H1 (cell line): Measurements from ENCODE around the gene SPATA6L. TPM values are rescaled to one million over a fixed set of nuclear protein-coding genes. Genes with fewer than 3 reads are reported as not detected.

ENCODE experiments used
- CTCF ChIA-PET: fragments of 300-600 bp; sonication (Branson Sonifier 250); formaldehyde crosslinking; loops from one replicate; lab custom pipeline; 2021; ENCODE audit not compliant: partially characterized antibody; lab: Charles Lee
- POLR2A ChIA-PET: fragments of 300-600 bp; sonication (Branson Sonifier 250); formaldehyde crosslinking; loops from one replicate; lab custom pipeline; 2021; ENCODE audit warnings: inconsistent platforms; ENCODE audit not compliant: partially characterized antibody; lab: Charles Lee
- DNase-seq, 2 experiments: peaks; one replicate each; pipeline versions ENCODE4 v3.0.0 to v3.0.0-alpha.2; 2010 to 2022; ENCODE audit warnings: low spot score in 2 of 2, low read depth in 1 of 2, mixed read lengths in 1 of 2
- FAIRE-seq: peaks from 2 replicates; lab custom pipeline; 2011; peaks lifted over from hg19 to GRCh38; lab: Jason Lieb, UNC
- H2AFZ ChIP-seq: 2 replicates; pipeline ENCODE4 v1.8.1; 2012; ENCODE audit warnings: low read length, inconsistent platforms
- H2AK5ac ChIP-seq: 2 replicates; pipeline ENCODE4 v1.6.1; 2013; ENCODE audit warnings: low read depth, low read length
- H2BK120ac ChIP-seq: replicated peaks from 2 replicates; pipeline ENCODE3; 2013; ENCODE audit warnings: low read depth, low read length, inconsistent platforms
- H2BK12ac ChIP-seq: 2 replicates; pipeline ENCODE4 v1.6.1; 2013; ENCODE audit warnings: low read depth, low read length
- H2BK15ac ChIP-seq: 2 replicates; pipeline ENCODE4 v1.6.1; 2013; ENCODE audit warnings: low read length
- H2BK20ac ChIP-seq: 2 replicates; pipeline ENCODE4 v1.6.1; 2013; ENCODE audit warnings: low read length
- H2BK5ac ChIP-seq: 2 replicates; pipeline ENCODE4 v1.6.1; 2013; ENCODE audit warnings: low read depth, low read length
- H3K14ac ChIP-seq: 2 replicates; pipeline ENCODE4 v1.6.1; 2013; ENCODE audit warnings: inconsistent platforms; ENCODE audit not compliant: insufficient read length
- H3K18ac ChIP-seq: 2 replicates; pipeline ENCODE4 v1.6.1; 2013; ENCODE audit warnings: low read length; ENCODE audit errors: extremely low read depth
- H3K23ac ChIP-seq: 2 replicates; pipeline ENCODE4 v1.6.1; 2013; ENCODE audit warnings: inconsistent platforms; ENCODE audit not compliant: insufficient read length
- H3K23me2 ChIP-seq: 2 replicates; pipeline ENCODE4 v1.6.1; 2013; ENCODE audit warnings: low read depth, low read length
- H3K27ac ChIP-seq: 2 replicates; pipeline ENCODE4 v1.6.1; 2011; ENCODE audit warnings: low read depth, low read length, inconsistent platforms
- H3K27me3 ChIP-seq, 4 experiments: replicated peaks in 1 of 4; 1 replicate in 1 of 4; 2 replicates in 3 of 4; pipeline versions ENCODE4 v1.6.1 to v1.8.1; 2011 to 2013; ENCODE audit warnings: low read length in 3 of 4, mild to moderate bottlenecking in 3 of 4, inconsistent platforms in 2 of 4, mixed read lengths in 2 of 4, moderate library complexity in 1 of 4; ENCODE audit not compliant: control insufficient read depth in 3 of 4, insufficient read depth in 3 of 4; ENCODE audit errors: extremely low read depth in 1 of 4
- H3K36me3 ChIP-seq, 4 experiments: 2 replicates each; pipeline versions ENCODE4 v1.6.1 to v1.8.1; 2011 to 2013; ENCODE audit warnings: mild to moderate bottlenecking in 4 of 4, low read length in 3 of 4, moderate library complexity in 2 of 4, control low read depth in 1 of 4, inconsistent platforms in 1 of 4; ENCODE audit not compliant: insufficient read depth in 4 of 4, control insufficient read depth in 2 of 4
- H3K4ac ChIP-seq: replicated peaks from 2 replicates; pipeline ENCODE3; 2013; ENCODE audit warnings: low read length, low read depth, mixed read lengths, inconsistent platforms; ENCODE audit not compliant: insufficient read length
- H3K4me1 ChIP-seq, 4 experiments: replicated peaks in 1 of 4; 1 replicate in 1 of 4; 2 replicates in 3 of 4; pipeline versions ENCODE4 v1.6.1 to v1.8.1; 2011 to 2013; ENCODE audit warnings: low read length in 3 of 4, inconsistent platforms in 2 of 4, mixed read lengths in 1 of 4; ENCODE audit not compliant: insufficient read depth in 4 of 4, control insufficient read depth in 3 of 4
- H3K4me2 ChIP-seq, 2 experiments: 2 replicates each; pipeline versions ENCODE4 v1.6.1 to v1.8.1; 2011 to 2013; ENCODE audit warnings: low read depth in 2 of 2, low read length in 2 of 2, control low read depth in 1 of 2, inconsistent platforms in 1 of 2, mild to moderate bottlenecking in 1 of 2; ENCODE audit not compliant: insufficient read depth in 1 of 2
- H3K4me3 ChIP-seq, 4 experiments: fragments of 200-600, 300-600 bp in 1 of 4; sonication (generic), shearing (Covaris generic), sonication (Bioruptor Twin) in 1 of 4; 2 replicates each; pipeline versions ENCODE4 v1.5.1 to v1.8.1; 2011 to 2016; ENCODE audit warnings: low read length in 4 of 4, low read depth in 3 of 4, control low read depth in 2 of 4, inconsistent platforms in 2 of 4, mild to moderate bottlenecking in 2 of 4, mixed read lengths in 1 of 4, moderate library complexity in 1 of 4; ENCODE audit not compliant: insufficient read depth in 2 of 4; ENCODE audit errors: extremely low read depth in 1 of 4
- H3K56ac ChIP-seq: replicated peaks from 2 replicates; pipeline ENCODE3; 2013; ENCODE audit warnings: low read depth, mild to moderate bottlenecking, mixed read lengths, low read length, inconsistent platforms; ENCODE audit not compliant: insufficient read length
- H3K79me1 ChIP-seq: 2 replicates; pipeline ENCODE4 v1.6.1; 2013; ENCODE audit warnings: low read depth, low read length, control low read depth
- H3K79me2 ChIP-seq, 2 experiments: 2 replicates each; pipeline versions ENCODE4 v1.6.1 to v1.8.1; 2012 to 2013; ENCODE audit warnings: low read length in 2 of 2, mild to moderate bottlenecking in 2 of 2, inconsistent platforms in 1 of 2; ENCODE audit not compliant: insufficient read depth in 2 of 2, control insufficient read depth in 1 of 2
- H3K9ac ChIP-seq, 4 experiments: replicated peaks in 1 of 4; 1 replicate in 1 of 4; 2 replicates in 3 of 4; pipeline versions ENCODE4 v1.6.1 to v1.8.1; 2011 to 2013; ENCODE audit warnings: low read depth in 3 of 4, low read length in 3 of 4, control low read depth in 2 of 4, mild to moderate bottlenecking in 2 of 4, moderate library complexity in 2 of 4, inconsistent platforms in 1 of 4; ENCODE audit errors: extremely low read depth in 1 of 4
- H3K9me3 ChIP-seq, 2 experiments: 2 replicates each; pipeline versions ENCODE4 v1.6.1 to v1.8.1; 2012 to 2013; ENCODE audit warnings: mild to moderate bottlenecking in 2 of 2, moderate library complexity in 2 of 2, control low read depth in 1 of 2, inconsistent platforms in 1 of 2, low read depth in 1 of 2, low read length in 1 of 2, mixed read lengths in 1 of 2; ENCODE audit not compliant: insufficient read depth in 2 of 2
- H4K20me1 ChIP-seq, 2 experiments: replicated peaks in 1 of 2; 2 replicates each; pipeline versions ENCODE3 to v1.8.1; 2011 to 2013; ENCODE audit warnings: inconsistent platforms in 2 of 2, low read length in 2 of 2, mild to moderate bottlenecking in 1 of 2; ENCODE audit not compliant: insufficient read depth in 2 of 2, control insufficient read depth in 1 of 2
- H4K5ac ChIP-seq: 2 replicates; pipeline ENCODE4 v1.6.1; 2013; ENCODE audit warnings: low read length, low read depth, mixed read lengths, inconsistent platforms; ENCODE audit not compliant: insufficient read length
- H4K8ac ChIP-seq: 2 replicates; pipeline ENCODE4 v1.8.0; 2013; ENCODE audit warnings: mild to moderate bottlenecking, moderate library complexity, low read length, inconsistent platforms; ENCODE audit not compliant: insufficient read depth; ENCODE audit errors: extremely low read depth
- H4K91ac ChIP-seq: replicated peaks from 2 replicates; pipeline ENCODE3; 2013; ENCODE audit warnings: low read length, mixed read lengths, inconsistent platforms; ENCODE audit not compliant: insufficient read length
- BACH1 ChIP-seq: IDR thresholded peaks from 2 replicates; pipeline ENCODE4 v1.6.1; 2012; ENCODE audit warnings: low read length, improper control_type of control experiment
- CBX5 ChIP-seq: fragments of 300-800, 300-1000 bp; sonication (generic); IDR thresholded peaks from 2 replicates; pipeline ENCODE4 v1.7.1; 2016; ENCODE audit warnings: antibody characterized with exemption, low read length, low read depth
- CREB1 ChIP-seq: IDR thresholded peaks from 2 replicates; pipeline ENCODE4 v1.6.1; 2012; ENCODE audit warnings: inconsistent platforms
- HDAC2 ChIP-seq, 2 experiments: fragments of 300-600 bp in 1 of 2; sonication (generic) in 1 of 2; IDR thresholded peaks; 2 replicates each; pipeline ENCODE4 v1.6.1; 2011 to 2012; ENCODE audit warnings: low read depth in 2 of 2, low read length in 2 of 2, mild to moderate bottlenecking in 2 of 2, moderate library complexity in 2 of 2, borderline replicate concordance in 1 of 2, inconsistent platforms in 1 of 2
- KDM4A ChIP-seq: IDR thresholded peaks from one replicate; pipeline ENCODE4 v1.7.1; 2012; ENCODE audit warnings: low read depth, mild to moderate bottlenecking, moderate library complexity, low read length, inconsistent platforms; ENCODE audit not compliant: severe bottlenecking
- RBBP5 ChIP-seq: IDR thresholded peaks from 2 replicates; pipeline ENCODE4 v1.7.1; 2012; ENCODE audit warnings: low read depth, mild to moderate bottlenecking, inconsistent platforms, low read length, moderate library complexity, borderline replicate concordance
- WGBS, 2 experiments: shearing (Covaris generic) in 1 of 2; methylation state at CpG; one replicate each; pipeline versions ENCODE4 v1.1.6 to v1.1.7; 2013 to 2015; ENCODE audit warnings: low lambda C conversion rate in 2 of 2, mixed read lengths in 2 of 2, inconsistent platforms in 1 of 2, low coverage in 1 of 2, missing lambda C conversion rate in 1 of 2; ENCODE audit not compliant: insufficient replicate concordance in 2 of 2, insufficient coverage in 1 of 2, insufficient read length in 1 of 2; ENCODE audit errors: extremely low coverage in 1 of 2, missing lambda C conversion rate in 1 of 2; 5-methylcytosine and 5-hydroxymethylcytosine counted together
- polyA plus RNA-seq, 7 experiments: library from polyadenylated mRNA; depleted of rRNA in 3 of 7; stranded (reverse) in 5 of 7; unstranded in 2 of 7; fragments of >200 nt in 5 of 7; fragments of 200-250 nt in 2 of 7; gene quantifications; 1 replicate in 5 of 7; 2 replicates in 1 of 7; 4 replicates in 1 of 7; pipeline versions ENCODE4 v1.2.1 to v1.2.3, GENCODE V29; 2011 to 2013; ENCODE audit warnings: missing spikeins in 2 of 7, mixed read lengths in 2 of 7
- total RNA-seq: library from RNA; stranded (reverse); fragmentation: NEBNext Ultra II Directional; extraction: Animal tissue kit (Norgen Biotek cat#: 25700); gene quantifications from 2 replicates; pipeline ENCODE4 v1.2.1, GENCODE V29; 2021

The SPATA6L gene
- total and polyA plus RNA-seq, 2 of the 8 experiments (the other 6 are each of a cell fraction or from before 2014, with no cell fraction given), result 0.57 to 1.1 TPM

- no peak overlapping the region for H4K5ac ChIP-seq
- no peak overlapping the region for H3K18ac ChIP-seq
- H3K23ac ChIP-seq, result no peak overlapping the region
- H2BK20ac ChIP-seq, result no peak overlapping the region
- 95% methylated on average over 1 of the region's 1 CpG; no CpG with 5 or more reads in 1 of the 2 experiments for WGBS, 2 experiments
- no peak overlapping the region for H2AK5ac ChIP-seq
- H3K79me1 ChIP-seq, result no peaks in the 10 kb centered on the region
- no peaks in the 10 kb centered on the region for H3K23me2 ChIP-seq
- no peak overlapping the region for H3K4me3 ChIP-seq
- no peak overlapping the region for H3K4me2 ChIP-seq
- H3K36me3 ChIP-seq, result peaks cover 3 to 37% (median 8%) of the 10 kb centered on the region in 4 experiments; a peak in 4 of 8 replicates
- no peak for FAIRE-seq
- no peaks in the 10 kb centered on the region for H3K27me3 ChIP-seq
- ChIA-PET CTCF (no interaction called here), POLR2A (interaction anchor here (1.3 kb wide), 1 partner anchor 10 kb away, joined by 4 read pairs; no protein-coding TSS in a partner anchor)
- no peak overlapping the region for H2BK120ac ChIP-seq
- no peaks in the 10 kb centered on the region for H3K9me3 ChIP-seq
- no peak overlapping the region for H2BK12ac ChIP-seq
- H2BK5ac ChIP-seq, result no peak overlapping the region
- H4K8ac ChIP-seq, result no peak overlapping the region
- TF ChIP-seq RBBP5 (no peak), CREB1 (no peak), BACH1 (no peak), HDAC2 (IDR thresholded peaks at IDR 0.05; ENCODE audit: borderline replicate concordance in 1 of 2, low read depth in 2 of 2, low read length in 2 of 2) (no peak), KDM4A (no peak), CBX5 (no peak)
- H3K9ac ChIP-seq, result no peak overlapping the region
- DNase-seq, result no peak
- H2BK15ac ChIP-seq, result no peak overlapping the region
- no peak overlapping the region for H3K14ac ChIP-seq
- no peak overlapping the region for H2AFZ ChIP-seq
- H3K56ac ChIP-seq, result no peak overlapping the region
- no peaks in the 10 kb centered on the region for H4K20me1 ChIP-seq
- no peaks in the 10 kb centered on the region for H3K4me1 ChIP-seq
- no peaks in the 10 kb centered on the region for H3K79me2 ChIP-seq
- H3K27ac ChIP-seq, result no peak overlapping the region
- H3K4ac ChIP-seq, result no peak overlapping the region
- H4K91ac ChIP-seq, result no peak overlapping the region
Observed at GRCh38 chr9:4701526-4701925, 35.2 kb upstream of the SPATA6L start.
